NCI-H2029 (cell line): ENCODE results near the gene CDC45.

Experiments
- DNase-seq: peaks from one replicate; lab custom pipeline; 2025; lab: John Stamatoyannopoulos, UW

The CDC45 gene

GRCh38 chr22:19448076-19448607 lies 31.6 kb upstream of the CDC45 start:
- DNase-seq, result peak; percentile 16

GRCh38 chr22:19448739-19449421 lies 30.8 kb upstream of the CDC45 start:
- DNase-seq, result no peak

GRCh38 chr22:19449422-19449767 lies 30.3 kb upstream of the CDC45 start:
- DNase-seq, result no peak

GRCh38 chr22:19450363-19451175 lies 29.2 kb upstream of the CDC45 start:
- no peak for DNase-seq

- no peak for DNase-seq
These were observed 28.1 kb upstream of the CDC45 start for GRCh38 chr22:19451570-19451969.

DNA sequence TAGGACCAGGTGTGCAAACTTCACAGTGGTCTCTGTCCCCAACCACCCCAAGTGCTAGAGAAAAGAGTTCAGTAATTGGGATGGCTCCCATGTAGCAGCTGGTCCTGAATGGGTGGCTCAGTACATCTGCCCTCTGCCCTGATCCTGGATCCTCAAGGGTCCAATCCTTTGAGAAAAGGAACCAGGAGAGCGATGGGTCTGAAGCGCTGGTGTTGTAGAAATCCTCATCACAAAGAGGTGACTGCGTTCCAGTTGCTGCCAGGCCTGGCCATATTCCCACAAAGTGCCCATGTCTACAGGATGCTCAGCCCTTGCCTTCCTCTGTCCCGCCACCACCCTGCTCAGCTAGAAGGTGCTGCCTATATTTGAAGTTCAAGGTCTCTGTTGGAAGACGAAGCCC lies 26.0 kb upstream of the CDC45 start:
- DNase-seq, result no peak

- DNase-seq, result no peak
These were observed 25.6 kb upstream of the CDC45 start for GRCh38 chr22:19454156-19454555.

DNA sequence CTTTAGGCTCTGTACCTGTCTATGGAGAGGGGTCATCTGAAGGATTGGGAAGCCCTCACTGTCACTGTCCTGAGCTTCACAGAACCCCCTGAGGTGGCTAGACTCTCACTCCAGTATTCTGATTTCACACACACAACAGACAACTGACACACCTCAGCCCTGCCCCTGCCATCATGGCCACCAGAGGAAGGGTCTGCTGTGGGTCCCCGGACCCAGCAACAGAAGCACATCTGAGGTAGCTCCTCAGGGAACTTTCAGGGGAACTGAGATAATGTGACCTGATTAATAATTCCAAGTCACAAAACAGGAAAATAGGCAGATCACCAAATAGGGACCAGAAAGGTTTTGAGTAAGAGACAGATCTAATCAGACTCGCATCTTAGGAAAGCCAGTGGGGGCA lies 24.7 kb upstream of the CDC45 start:
- DNase-seq, result no peak

GRCh38 chr22:19455585-19456370 lies 23.9 kb upstream of the CDC45 start:
- DNase-seq, result no peak

- DNase-seq, result no peak
These were observed 23.2 kb upstream of the CDC45 start for GRCh38 chr22:19456541-19456940.

GRCh38 chr22:19457828-19458428 lies 21.8 kb upstream of the CDC45 start:
- no peak for DNase-seq

DNA sequence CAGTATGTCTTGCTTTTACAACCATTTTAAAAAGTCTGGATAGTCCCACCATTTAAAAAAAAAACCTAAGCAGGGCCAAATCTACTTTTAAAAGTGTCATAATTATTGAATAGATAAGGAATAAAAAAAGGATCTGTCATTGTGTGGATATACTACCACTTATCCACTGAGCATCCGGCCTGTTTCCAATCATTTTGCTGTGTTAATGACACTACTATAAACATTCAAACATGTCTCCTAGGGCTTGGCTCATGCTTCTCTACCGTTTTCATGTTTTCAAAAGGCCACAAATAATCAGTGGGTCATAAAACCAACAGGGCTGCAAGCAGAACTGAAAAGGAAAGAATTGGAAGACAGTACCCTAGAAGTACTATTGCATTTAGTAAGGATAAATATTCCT lies 19.7 kb upstream of the CDC45 start:
- no peak for DNase-seq

GRCh38 chr22:19461506-19461905 lies 18.2 kb upstream of the CDC45 start:
- no peak for DNase-seq

DNA sequence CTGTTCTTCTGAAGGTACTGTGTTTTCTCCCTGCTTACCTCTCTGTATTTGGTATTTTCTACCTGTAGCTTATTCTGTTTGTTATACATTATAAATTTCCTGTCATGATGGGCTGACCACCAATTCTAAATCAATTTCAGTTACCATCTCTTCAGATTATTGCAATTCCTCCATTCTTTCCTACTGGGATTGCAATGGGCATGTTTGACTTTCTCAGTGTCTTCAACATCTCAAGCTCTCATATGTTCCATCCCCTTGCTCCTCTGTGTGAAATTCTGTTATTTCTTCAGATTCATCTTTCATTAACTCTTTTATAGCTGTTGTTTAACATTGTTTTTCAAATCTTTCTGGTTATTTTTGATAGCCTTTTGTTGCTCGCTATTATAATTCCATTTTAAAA lies 16.7 kb upstream of the CDC45 start:
- DNase-seq, result no peak

- DNase-seq, result no peak
These were observed 15.9 kb upstream of the CDC45 start for GRCh38 chr22:19463491-19464469.

DNA sequence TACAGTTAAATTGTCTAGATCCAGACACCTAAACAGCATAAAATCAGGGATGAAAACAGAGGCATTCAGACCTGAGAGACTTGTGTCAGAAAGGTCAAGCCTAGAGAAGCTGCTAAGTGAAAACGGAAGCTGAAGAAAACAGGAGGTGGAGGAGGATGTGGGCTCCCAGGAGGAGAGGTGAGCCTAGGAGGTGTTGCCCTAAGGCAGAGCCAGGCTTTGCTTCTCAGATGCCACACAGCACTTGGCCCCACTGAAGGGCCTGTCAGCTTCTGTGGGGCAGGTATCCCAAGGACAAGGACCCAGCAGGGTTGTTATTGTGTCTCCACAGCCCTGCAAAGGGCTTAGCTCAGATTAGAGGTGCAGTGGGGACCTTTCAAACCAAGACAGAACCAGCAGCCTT lies 15.2 kb upstream of the CDC45 start:
- no peak for DNase-seq

- DNase-seq, result no peak
These were observed 14.7 kb upstream of the CDC45 start for GRCh38 chr22:19464975-19465374.

DNA sequence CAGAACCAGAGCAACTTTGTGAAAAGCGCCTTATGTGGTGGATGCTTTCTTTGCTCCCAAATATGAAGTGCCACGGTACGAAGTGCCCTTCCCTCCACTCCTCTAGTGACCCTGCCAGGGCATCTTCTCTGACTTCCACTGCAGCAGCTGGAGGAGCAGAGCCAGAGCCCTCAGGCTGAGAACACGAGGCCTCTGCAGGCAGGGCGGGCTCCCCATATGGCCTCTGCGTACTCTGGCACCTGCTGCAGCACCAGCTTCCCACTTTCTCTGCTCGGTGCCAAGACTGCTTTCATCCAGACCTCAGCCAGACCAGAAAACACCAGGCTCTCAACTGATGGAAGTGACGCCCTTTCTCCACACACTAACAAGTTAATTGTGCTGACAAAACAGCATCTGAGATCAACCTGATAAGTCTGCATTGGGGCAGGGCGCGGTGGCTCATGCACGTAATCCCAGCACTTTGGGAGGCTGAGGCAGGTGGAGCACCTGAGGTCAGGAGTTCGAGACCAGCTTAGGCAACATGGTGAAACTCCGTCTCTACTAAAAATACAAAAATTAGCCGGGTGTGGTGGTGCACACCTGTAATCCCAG lies 13.5 kb upstream of the CDC45 start:
- no peak for DNase-seq

- peak; percentile 28 for DNase-seq
These were observed 12.6 kb upstream of the CDC45 start for GRCh38 chr22:19466848-19467752.

- DNase-seq, result no peak
These were observed 11.8 kb upstream of the CDC45 start for GRCh38 chr22:19467912-19468311.
